Lower lobe of right lung (tissue), 2 donors: ENCODE results near the gene FAM107B. TPM values are rescaled to one million over a fixed set of nuclear protein-coding genes. Genes with fewer than 3 reads are reported as not detected.

Source experiments
- ATAC-seq, 2 donors: fragments of 200-7000 bp; cut with Tn5 transposase; one replicate each; pipeline ENCODE4 v1.9.1; 2020 to 2022; ENCODE audit warnings: mild to moderate bottlenecking in 2 of 2, moderate library complexity in 2 of 2
- DNase-seq: peaks from one replicate; pipeline ENCODE4 v3.0.0-alpha.2; 2020
- H3K27ac ChIP-seq: fragments of 200-600 bp; one replicate; pipeline ENCODE4 v1.8.0; 2022
- H3K27me3 ChIP-seq: fragments of 200-600 bp; one replicate; pipeline ENCODE4 v1.8.0; 2022; ENCODE audit warnings: low read depth
- H3K36me3 ChIP-seq: fragments of 200-600 bp; one replicate; pipeline ENCODE4 v1.8.0; 2022; ENCODE audit warnings: mild to moderate bottlenecking
- H3K4me1 ChIP-seq: fragments of 200-600 bp; one replicate; pipeline ENCODE4 v1.8.0; 2022
- H3K4me3 ChIP-seq: fragments of 200-600 bp; one replicate; pipeline ENCODE4 v1.8.0; 2022; ENCODE audit warnings: mild to moderate bottlenecking
- H3K9me3 ChIP-seq: fragments of 200-600 bp; one replicate; pipeline ENCODE4 v1.8.0; 2022
- CTCF ChIP-seq: fragments of 200-600 bp; IDR thresholded peaks from one replicate; pipeline ENCODE4 v1.8.0; 2022; ENCODE audit warnings: antibody characterized with exemption, mild to moderate bottlenecking
- intact Hi-C: fragments of 100-400 bp; cut with DNase I; formaldehyde crosslinking; loops from one replicate; pipeline ENCODE4 v1.11.0; 2022
- total RNA-seq: library from RNA; stranded (reverse); fragmentation: NEBNext Ultra II Directional; extraction: Animal tissue kit (Norgen Biotek cat#: 25700); gene quantifications from one replicate; pipeline ENCODE4 v1.2.1, GENCODE V29; 2021
- donor health status: DM: no; HTN: yes; CAD: no; lungs with severe emphysema.

The FAM107B gene
- total RNA-seq, 1 donor from 2014 or later = 75.4 TPM

GRCh38 chr10:14684354-14684753 is 90.3 kb downstream of the FAM107B start:
- DNase-seq (no peak), ATAC-seq (no peak)
- Histone ChIP-seq H3K27me3 (no peaks in the 10 kb centered on the region), H3K9me3 (no peaks in the 10 kb centered on the region), H3K4me3 (no peak overlapping the region), H3K36me3 (no peaks in the 10 kb centered on the region), H3K4me1 (peaks cover 19% of the 10 kb centered on the region), H3K27ac (no peak overlapping the region)
- no peak for TF ChIP-seq CTCF
- intact Hi-C loops = no loop called here

GRCh38 chr10:14683256-14683655 is 91.4 kb downstream of the FAM107B start:
- no peak overlapping the region for H3K27ac ChIP-seq
- intact Hi-C loops = no loop called here
- no peaks in the 10 kb centered on the region for H3K9me3 ChIP-seq
- no peak for ATAC-seq
- H3K4me1 ChIP-seq = peaks cover 13% of the 10 kb centered on the region
- H3K4me3 ChIP-seq = no peak overlapping the region
- DNase-seq = no peak
- TF ChIP-seq CTCF = no peak
- H3K27me3 ChIP-seq = no peaks in the 10 kb centered on the region
- H3K36me3 ChIP-seq = no peaks in the 10 kb centered on the region

- no peak for DNase-seq
- intact Hi-C loops = no loop called here
- H3K27ac ChIP-seq = no peak overlapping the region
- H3K4me1 ChIP-seq = peaks cover 10% of the 10 kb centered on the region
- H3K27me3 ChIP-seq = no peaks in the 10 kb centered on the region
- TF ChIP-seq CTCF = no peak
- H3K4me3 ChIP-seq = no peak overlapping the region
- no peaks in the 10 kb centered on the region for H3K36me3 ChIP-seq
- no peaks in the 10 kb centered on the region for H3K9me3 ChIP-seq
- no peak for ATAC-seq
These were observed 92.9 kb downstream of the FAM107B start for GRCh38 chr10:14681802-14682201.

GRCh38 chr10:14681305-14681704 is 93.4 kb downstream of the FAM107B start:
- Histone ChIP-seq H3K4me3 (no peak overlapping the region), H3K4me1 (peaks cover 8% of the 10 kb centered on the region), H3K27ac (no peak overlapping the region), H3K9me3 (no peaks in the 10 kb centered on the region), H3K27me3 (no peaks in the 10 kb centered on the region), H3K36me3 (no peaks in the 10 kb centered on the region)
- intact Hi-C loops = no loop called here
- ATAC-seq (no peak), DNase-seq (no peak)
- no peak for TF ChIP-seq CTCF

GRCh38 chr10:14678637-14679036 is 96.1 kb downstream of the FAM107B start:
- ATAC-seq = no peak
- no peak overlapping the region for H3K4me3 ChIP-seq
- no peak overlapping the region for H3K27ac ChIP-seq
- no peaks in the 10 kb centered on the region for H3K27me3 ChIP-seq
- no peak for TF ChIP-seq CTCF
- no peak for DNase-seq
- H3K4me1 ChIP-seq = peaks cover 16% of the 10 kb centered on the region
- H3K36me3 ChIP-seq = no peaks in the 10 kb centered on the region
- intact Hi-C loops = no loop called here
- no peaks in the 10 kb centered on the region for H3K9me3 ChIP-seq

- Histone ChIP-seq H3K27me3 (no peaks in the 10 kb centered on the region), H3K4me3 (no peak overlapping the region), H3K36me3 (no peaks in the 10 kb centered on the region), H3K4me1 (peaks cover 8% of the 10 kb centered on the region), H3K9me3 (no peaks in the 10 kb centered on the region), H3K27ac (no peak overlapping the region)
- intact Hi-C loops = no loop called here
- no peak for TF ChIP-seq CTCF
- ATAC-seq (no peak), DNase-seq (no peak)
These were observed 98.0 kb downstream of the FAM107B start for GRCh38 chr10:14676732-14677131.
